Activated naive CD4-positive, alpha-beta T cell treated with anti-CD3 and anti-CD28 coated beads, Interleukin-2, amount 50 U/mL, for 24 hours (primary cell): ENCODE data around the gene IQCE.
A peak's percentile ranks its signal among the peaks of the same experiment; 100 is the strongest.

Experiments
- H3K27ac Mint-ChIP-seq: one replicate; pipeline ENCODE4 v1.8.0; 2021; ENCODE audit warnings: mild to moderate bottlenecking, mixed read lengths
- H3K27me3 Mint-ChIP-seq: one replicate; pipeline ENCODE4 v1.8.0; 2021; ENCODE audit warnings: mixed read lengths
- H3K36me3 Mint-ChIP-seq: one replicate; pipeline ENCODE4 v1.8.0; 2021; ENCODE audit warnings: mixed read lengths
- H3K4me1 Mint-ChIP-seq: one replicate; pipeline ENCODE4 v1.8.0; 2021; ENCODE audit warnings: mixed read lengths
- H3K4me3 Mint-ChIP-seq: one replicate; pipeline ENCODE4 v1.8.0; 2021; ENCODE audit warnings: mild to moderate bottlenecking, mixed read lengths
- H3K9me3 Mint-ChIP-seq: one replicate; pipeline ENCODE4 v1.8.0; 2021; ENCODE audit warnings: mixed read lengths

IQCE gene

GRCh38 chr7:2517678-2518507, 40.9 kb upstream of the IQCE start:
- Mint-ChIP-seq H3K36me3 (no peaks in the 10 kb centered on the region), H3K4me1 (peaks cover 40% of the 10 kb centered on the region), H3K4me3 (peak overlapping the region; percentile 84), H3K9me3 (no peaks in the 10 kb centered on the region), H3K27ac (peak overlapping the region; percentile 52), H3K27me3 (no peaks in the 10 kb centered on the region)

- Mint-ChIP-seq H3K36me3 (no peaks in the 10 kb centered on the region), H3K4me1 (peaks cover 36% of the 10 kb centered on the region), H3K4me3 (peak overlapping the region; percentile 84), H3K9me3 (no peaks in the 10 kb centered on the region), H3K27me3 (no peaks in the 10 kb centered on the region), H3K27ac (no peak overlapping the region)
Observed at GRCh38 chr7:2518737-2519118, 40.1 kb upstream of the IQCE start.

- Mint-ChIP-seq H3K4me1 (peaks cover 36% of the 10 kb centered on the region), H3K9me3 (no peaks in the 10 kb centered on the region), H3K36me3 (no peaks in the 10 kb centered on the region), H3K4me3 (peak within 1 kb of the TSS; percentile 91), H3K27me3 (no peaks in the 10 kb centered on the region), H3K27ac (peak within 1 kb of the TSS; percentile 72)
Observed at GRCh38 chr7:2519119-2519930, 39.5 kb upstream of the IQCE start, which contains the start of gene LFNG. TSS of gene LFNG (plus strand) at chr7:2519774. CDS start at chr7:2519862, 88 bp downstream.

- Mint-ChIP-seq H3K27me3 (no peaks in the 10 kb centered on the region), H3K4me3 (peak overlapping the region; percentile 91), H3K27ac (peak overlapping the region; percentile 72), H3K4me1 (peaks cover 36% of the 10 kb centered on the region), H3K9me3 (no peaks in the 10 kb centered on the region), H3K36me3 (no peaks in the 10 kb centered on the region)
Observed at GRCh38 chr7:2520131-2520760, 38.5 kb upstream of the IQCE start.

GRCh38 chr7:2520761-2521290, 38.0 kb upstream of the IQCE start:
- peaks cover 38% of the 10 kb centered on the region for H3K4me1 Mint-ChIP-seq
- no peak overlapping the region for H3K27ac Mint-ChIP-seq
- peak overlapping the region; percentile 91 for H3K4me3 Mint-ChIP-seq
- H3K9me3 Mint-ChIP-seq = no peaks in the 10 kb centered on the region
- H3K27me3 Mint-ChIP-seq = no peaks in the 10 kb centered on the region
- H3K36me3 Mint-ChIP-seq = no peaks in the 10 kb centered on the region

- Mint-ChIP-seq H3K27ac (peak overlapping the region; percentile 66), H3K4me1 (peaks cover 44% of the 10 kb centered on the region), H3K4me3 (peak overlapping the region; percentile 88), H3K27me3 (no peaks in the 10 kb centered on the region), H3K36me3 (no peaks in the 10 kb centered on the region), H3K9me3 (no peaks in the 10 kb centered on the region)
Observed at GRCh38 chr7:2521341-2521745, 37.4 kb upstream of the IQCE start.

- peak overlapping the region; percentile 66 for H3K27ac Mint-ChIP-seq
- H3K36me3 Mint-ChIP-seq = no peaks in the 10 kb centered on the region
- H3K9me3 Mint-ChIP-seq = no peaks in the 10 kb centered on the region
- no peaks in the 10 kb centered on the region for H3K27me3 Mint-ChIP-seq
- H3K4me1 Mint-ChIP-seq = peaks cover 50% of the 10 kb centered on the region
- H3K4me3 Mint-ChIP-seq = peak overlapping the region; percentile 88
Observed at GRCh38 chr7:2521952-2522591, 36.7 kb upstream of the IQCE start.

GRCh38 chr7:2522780-2523433, 35.9 kb upstream of the IQCE start:
- H3K4me1 Mint-ChIP-seq = peaks cover 51% of the 10 kb centered on the region
- H3K27me3 Mint-ChIP-seq = no peaks in the 10 kb centered on the region
- H3K9me3 Mint-ChIP-seq = no peaks in the 10 kb centered on the region
- H3K27ac Mint-ChIP-seq = peak overlapping the region; percentile 90
- H3K4me3 Mint-ChIP-seq = peak overlapping the region; percentile 85
- H3K36me3 Mint-ChIP-seq = no peaks in the 10 kb centered on the region

- Mint-ChIP-seq H3K4me1 (peaks cover 51% of the 10 kb centered on the region), H3K4me3 (peak overlapping the region; percentile 85), H3K27me3 (no peaks in the 10 kb centered on the region), H3K9me3 (no peaks in the 10 kb centered on the region), H3K36me3 (no peaks in the 10 kb centered on the region), H3K27ac (no peak overlapping the region)
Observed at GRCh38 chr7:2523461-2523936, 35.3 kb upstream of the IQCE start.

- Mint-ChIP-seq H3K9me3 (no peaks in the 10 kb centered on the region), H3K4me3 (no peak overlapping the region), H3K36me3 (no peaks in the 10 kb centered on the region), H3K4me1 (peaks cover 57% of the 10 kb centered on the region), H3K27ac (no peak overlapping the region), H3K27me3 (no peaks in the 10 kb centered on the region)
Observed at GRCh38 chr7:2523941-2524807, 34.6 kb upstream of the IQCE start.

GRCh38 chr7:2524808-2525657, 33.7 kb upstream of the IQCE start:
- Mint-ChIP-seq H3K27ac (no peak overlapping the region), H3K4me3 (no peak overlapping the region), H3K9me3 (no peaks in the 10 kb centered on the region), H3K4me1 (peaks cover 63% of the 10 kb centered on the region), H3K27me3 (no peaks in the 10 kb centered on the region), H3K36me3 (no peaks in the 10 kb centered on the region)

- Mint-ChIP-seq H3K27ac (no peak overlapping the region), H3K4me1 (peaks cover 68% of the 10 kb centered on the region), H3K36me3 (no peaks in the 10 kb centered on the region), H3K9me3 (no peaks in the 10 kb centered on the region), H3K27me3 (no peaks in the 10 kb centered on the region), H3K4me3 (no peak overlapping the region)
Observed at GRCh38 chr7:2525658-2526630, 32.8 kb upstream of the IQCE start.
